HG03045 (cell line): ENCODE results near the gene LHX6.

Experiments used
- ATAC-seq: cut with Tn5 transposase; IDR thresholded peaks from one replicate; pipeline ENCODE4 v1.9.1; 2021; ENCODE audit warnings: mild to moderate bottlenecking, moderate library complexity; ENCODE audit not compliant: unreplicated experiment

LHX6 gene

GRCh38 chr9:122236681-122237080 is 7.9 kb upstream of the LHX6 start:
- no peak for ATAC-seq

- ATAC-seq = no peak
Observed at GRCh38 chr9:122234022-122234748, 5.4 kb upstream of the LHX6 start.

- no peak for ATAC-seq
Observed at GRCh38 chr9:122232796-122233306, 4.1 kb upstream of the LHX6 start.

GRCh38 chr9:122229485-122229837 is 704 bp upstream of the LHX6 start:
- ATAC-seq = no peak

DNA sequence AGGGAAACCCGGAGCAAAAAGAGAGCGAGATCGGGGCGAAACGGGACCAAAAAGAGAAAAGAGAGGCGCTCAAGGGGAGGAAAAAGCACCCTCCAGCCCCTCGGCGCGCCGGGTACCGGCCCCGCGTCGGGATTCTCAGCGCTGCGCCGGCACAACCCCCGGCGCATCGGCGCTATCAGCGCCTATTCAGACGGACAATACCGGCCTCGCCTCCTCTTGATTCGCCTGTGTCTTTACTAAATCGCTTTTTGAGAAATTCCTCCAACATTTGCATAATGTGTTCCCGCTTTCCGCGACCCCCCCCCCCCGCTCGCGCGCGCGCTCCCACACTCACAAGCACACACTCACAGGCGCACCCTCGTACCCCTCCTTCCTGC is 578 bp downstream of the LHX6 start:
- ATAC-seq = no peak

- no peak for ATAC-seq
Observed at GRCh38 chr9:122227575-122227900, 1.2 kb downstream of the LHX6 start.

DNA sequence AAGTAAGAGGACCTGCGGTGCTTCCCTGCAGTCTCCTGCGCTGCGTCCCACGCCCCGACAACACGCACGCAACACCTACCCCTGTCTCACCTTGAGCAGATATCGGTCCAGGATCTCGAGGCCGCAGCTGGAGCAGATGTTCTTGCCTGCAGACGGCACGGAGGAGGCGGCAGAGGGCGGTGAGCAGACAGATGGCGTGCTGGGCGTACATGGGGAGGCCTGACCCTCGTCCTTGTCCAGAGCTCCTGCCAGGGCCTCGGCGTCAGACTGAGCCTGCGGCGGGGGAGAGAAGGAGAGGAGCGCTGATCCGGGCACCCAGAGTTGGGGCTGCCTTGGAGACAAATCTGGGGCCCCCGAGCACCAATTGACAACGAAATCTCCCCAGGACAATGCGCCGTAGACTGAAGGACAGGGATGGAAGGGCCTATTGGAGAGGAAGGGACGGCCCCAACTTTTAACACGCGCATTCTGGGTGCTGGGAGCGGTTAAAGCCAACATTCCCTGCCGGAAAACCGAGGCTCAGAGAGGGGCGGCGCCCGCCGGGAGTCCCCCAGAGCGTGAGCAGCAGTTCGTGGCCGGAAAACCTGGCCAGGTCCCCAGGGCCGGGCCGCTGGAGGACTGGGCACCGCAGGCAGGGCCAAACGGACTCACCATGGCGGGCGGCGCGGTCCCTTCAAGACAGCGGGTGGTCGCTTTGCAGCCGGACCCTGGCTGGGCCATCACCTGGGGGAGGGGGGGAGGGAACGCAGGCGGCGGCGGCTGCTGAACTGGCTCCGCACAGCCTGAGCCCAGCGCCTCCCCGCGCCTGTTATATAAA is 1.8 kb downstream of the LHX6 start:
- no peak for ATAC-seq

DNA sequence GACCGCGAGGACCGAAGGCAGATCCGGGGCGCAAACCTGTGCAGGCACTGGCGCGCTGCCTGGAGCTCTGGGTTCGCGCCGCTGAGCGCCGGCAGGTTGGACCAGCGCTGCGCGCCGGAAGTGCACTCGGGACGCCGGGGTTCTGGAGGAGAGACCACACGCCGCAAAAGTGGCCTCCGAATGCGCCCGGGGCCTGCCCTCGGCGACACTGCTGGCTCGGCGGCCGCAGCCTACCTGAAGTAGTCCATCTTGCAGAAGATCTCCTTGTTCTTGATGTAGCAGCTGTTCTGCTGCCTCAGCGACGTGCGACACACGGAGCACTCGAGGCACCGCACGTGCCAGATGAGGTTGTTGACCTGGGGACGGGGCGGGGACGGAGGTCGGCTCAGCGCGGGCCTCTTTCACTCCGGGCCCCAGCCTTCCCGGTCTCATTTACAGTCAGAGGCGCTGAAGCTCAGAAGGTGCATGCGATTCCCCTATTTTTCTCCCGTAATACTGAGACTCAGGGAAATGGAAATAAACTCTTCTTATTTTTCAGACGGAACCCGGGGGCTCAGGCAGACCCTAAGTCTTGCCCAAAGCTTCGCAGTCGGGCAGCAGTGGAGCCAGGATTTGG is 2.5 kb downstream of the LHX6 start:
- no peak for ATAC-seq

DNA sequence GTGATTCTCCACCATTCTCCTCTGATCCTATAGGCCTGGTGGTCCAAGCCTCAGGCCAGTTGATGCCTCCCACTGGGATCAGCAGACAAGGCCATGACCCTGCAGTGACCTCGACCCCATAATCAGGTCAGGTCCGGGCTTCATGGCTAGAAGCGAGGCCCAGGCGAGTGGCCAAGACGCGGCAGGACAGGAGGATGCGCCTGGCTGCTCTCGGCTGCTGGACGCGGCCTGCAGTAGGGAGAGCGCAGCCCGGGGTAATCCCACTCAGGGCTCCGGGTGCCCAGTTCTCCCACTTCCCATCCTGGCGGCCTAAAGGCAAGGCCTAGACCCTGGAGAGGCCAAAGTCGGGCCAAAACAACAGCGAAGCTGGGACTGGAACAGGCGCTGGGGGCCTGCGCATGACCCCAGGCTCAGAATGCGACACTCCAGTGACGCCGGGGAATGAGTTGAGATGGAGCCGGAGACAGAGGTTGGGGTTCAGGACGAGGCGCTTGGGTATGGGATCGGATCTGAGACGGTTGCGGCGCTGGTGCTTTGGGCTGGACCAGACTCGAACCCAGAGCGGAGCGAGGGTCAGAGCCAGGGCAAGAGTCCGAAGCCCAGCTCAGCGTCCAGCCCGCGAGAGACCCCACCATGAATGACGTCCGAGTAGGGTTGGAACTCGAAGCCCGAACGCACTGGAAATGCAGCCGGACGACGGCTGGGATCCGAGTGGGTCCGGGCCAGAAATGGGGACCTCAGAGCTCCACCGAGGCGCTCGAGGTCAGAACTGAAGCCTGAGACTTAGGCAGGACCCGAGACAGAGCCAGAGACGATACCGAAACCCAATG is 3.2 kb downstream of the LHX6 start:
- ATAC-seq = no peak

GRCh38 chr9:122223435-122223834 is 5.3 kb downstream of the LHX6 start:
- no peak for ATAC-seq

DNA sequence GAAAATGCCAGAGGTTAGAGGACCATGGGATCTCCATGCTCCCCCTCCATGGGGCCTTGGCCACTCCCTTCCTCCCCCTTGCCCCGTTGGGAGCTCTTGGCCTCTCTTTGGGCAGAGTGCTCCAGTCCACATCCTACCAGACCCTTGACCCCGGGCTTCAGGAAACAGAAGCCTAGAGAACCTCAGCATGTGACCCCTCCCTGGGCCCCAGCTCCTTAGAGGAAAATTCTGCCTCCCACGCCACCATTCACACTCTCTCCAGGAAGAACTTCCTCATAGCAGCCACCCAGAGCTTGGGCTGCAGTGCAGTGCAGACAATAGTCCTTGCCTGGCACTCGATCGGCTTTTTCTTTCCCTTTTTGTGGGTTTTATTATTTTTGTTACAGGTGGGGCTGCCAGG is 6.0 kb downstream of the LHX6 start:
- no peak for ATAC-seq

- no peak for ATAC-seq
Observed at GRCh38 chr9:122221183-122221811, 7.5 kb downstream of the LHX6 start.

DNA sequence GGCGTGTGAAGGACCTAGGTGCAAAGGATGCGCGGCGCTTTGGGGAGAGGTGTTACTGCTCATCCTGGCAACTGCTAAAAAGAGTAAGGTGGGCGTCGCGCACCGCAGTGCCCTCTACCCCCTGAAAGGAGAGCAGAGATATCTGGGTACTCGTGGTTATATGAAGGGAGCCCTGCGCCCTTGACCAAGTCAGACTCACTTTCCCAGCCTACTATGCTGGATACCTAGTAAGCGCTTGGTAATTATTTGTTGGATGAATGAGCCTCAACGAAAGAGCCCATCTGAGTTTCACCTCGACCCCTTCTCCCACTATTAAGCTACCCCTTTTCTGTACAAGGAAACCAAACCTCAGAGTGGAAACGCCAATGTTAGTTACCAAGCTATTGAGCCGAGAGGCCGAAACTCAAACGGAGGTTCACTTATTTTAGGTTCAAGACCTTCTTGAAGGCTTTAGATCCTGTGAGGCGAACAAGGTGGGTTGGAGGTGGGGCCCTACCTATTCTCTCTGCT is 8.0 kb downstream of the LHX6 start:
- no peak for ATAC-seq

GRCh38 chr9:122219856-122220672 is 8.7 kb downstream of the LHX6 start:
- ATAC-seq = no peak

GRCh38 chr9:122218935-122219855 is 9.6 kb downstream of the LHX6 start:
- ATAC-seq = no peak

DNA sequence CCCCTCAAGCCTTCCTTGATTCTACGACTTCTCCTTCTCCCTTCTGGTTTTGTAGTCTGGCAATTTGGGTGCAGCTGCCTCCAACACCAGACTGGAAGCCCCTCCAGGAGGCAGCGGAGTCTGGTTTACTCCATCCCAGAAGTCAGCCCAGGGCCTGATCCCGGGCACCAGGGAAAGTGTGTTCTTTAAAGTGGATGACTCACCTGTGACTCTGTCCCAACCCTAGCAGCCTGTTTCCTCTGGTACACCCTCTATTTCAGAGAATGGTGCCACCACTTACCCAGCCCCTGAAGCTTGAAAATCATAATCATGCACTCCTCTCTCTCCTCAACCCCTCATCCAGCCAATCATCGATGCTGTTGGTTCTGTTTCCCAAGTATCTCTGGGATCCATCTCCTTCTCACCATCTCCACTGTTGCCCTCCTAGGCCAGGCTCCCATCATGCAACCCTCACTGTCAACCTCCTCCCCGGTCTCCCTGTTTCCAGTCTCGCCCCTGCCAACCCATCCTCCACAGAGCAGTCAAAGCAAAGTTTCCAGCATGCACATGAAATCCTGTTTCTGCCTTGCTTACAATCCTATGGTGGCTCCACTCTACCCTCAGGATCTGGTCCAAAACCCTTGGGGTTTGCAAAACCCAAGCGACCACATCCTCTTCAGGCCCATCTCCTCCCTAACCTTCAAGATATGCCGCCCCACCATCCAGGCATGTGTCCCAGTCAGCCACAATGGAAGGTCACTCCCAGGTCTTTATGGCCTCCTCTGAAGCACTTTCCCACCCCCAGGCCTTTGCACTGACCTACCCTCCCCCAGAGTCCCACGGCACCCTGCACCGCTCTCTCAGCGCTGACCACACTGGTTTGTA is 10.5 kb downstream of the LHX6 start:
- no peak for ATAC-seq

DNA sequence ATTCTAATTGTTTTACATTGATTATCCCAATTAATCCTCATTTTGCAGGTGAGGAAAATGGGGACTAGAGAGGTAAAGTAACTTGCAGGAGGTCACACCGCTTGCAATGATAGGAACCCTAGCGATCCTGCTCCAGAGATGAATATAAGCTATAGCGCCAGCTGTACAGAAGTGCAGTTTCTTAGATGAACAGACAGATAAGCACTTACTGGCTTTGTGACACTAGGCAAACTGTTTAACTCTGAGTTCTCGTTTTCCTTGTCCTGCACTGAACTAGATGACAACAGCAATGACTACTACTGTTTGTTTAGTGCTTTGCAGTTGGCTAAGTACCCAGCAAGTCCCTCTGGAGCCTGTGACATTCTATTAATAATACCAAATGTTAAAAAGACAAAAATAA is 11.1 kb downstream of the LHX6 start:
- ATAC-seq = no peak
